ENCODE results near the gene GGCX.

DNA sequence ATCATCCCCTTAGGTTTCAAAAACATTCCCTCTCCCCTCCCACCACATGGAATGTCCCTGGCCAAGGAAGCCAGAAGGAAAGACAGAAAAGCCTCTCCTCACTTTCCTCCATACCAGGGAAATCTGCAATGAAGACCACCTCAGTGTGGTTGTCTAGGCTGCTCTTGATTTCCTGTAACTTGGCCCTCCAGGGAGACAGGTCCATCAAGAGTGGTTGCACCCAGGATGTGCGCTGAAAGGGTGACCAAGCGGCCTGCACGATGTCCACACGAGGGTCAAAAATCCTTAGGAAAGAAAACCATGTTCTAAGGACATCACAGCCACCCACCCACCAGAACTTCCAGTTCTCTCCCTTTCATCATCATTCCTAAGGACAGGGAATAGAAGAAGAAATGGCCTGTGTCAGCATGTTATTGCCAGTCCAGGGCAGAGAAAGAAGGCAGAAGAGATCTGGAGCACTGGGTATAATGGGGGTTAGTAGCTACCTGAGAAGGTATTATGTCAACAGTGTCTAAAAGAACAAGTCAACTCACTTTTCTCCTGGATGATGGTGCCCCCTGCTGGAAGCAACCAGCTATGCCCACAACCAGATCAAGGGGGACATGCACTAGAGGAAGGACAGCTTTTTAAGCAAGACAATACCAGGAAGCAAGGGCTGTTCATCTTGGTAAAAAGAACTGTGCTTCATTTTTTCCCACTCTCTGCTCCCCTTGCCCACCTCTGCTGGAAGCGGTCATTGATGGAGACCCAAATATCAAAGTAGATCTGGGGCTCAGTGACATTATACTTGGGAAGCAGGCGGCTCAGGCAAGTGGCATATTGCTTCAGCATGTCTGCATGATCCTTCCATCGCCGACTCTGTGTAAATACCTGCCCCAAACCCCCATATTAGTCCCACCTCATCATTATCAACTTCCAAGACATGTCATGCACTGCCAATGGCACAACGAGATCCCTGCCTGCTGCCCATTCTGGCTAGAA lies 9.3 kb downstream of the GGCX start:
- TF ChIP-seq CTCF (IDR thresholded peaks at IDR 0.05) (peak; percentile 80 to 96 (median 95)), POLR2A (IDR thresholded peaks at IDR 0.05) (no peak), POLR2AphosphoS5 (IDR thresholded peaks at IDR 0.05) (peak; percentile 82)

All from prostate gland (tissue), 2 donors.